Activated CD4-positive, alpha-beta T cell treated with anti-CD3 and anti-CD28 coated beads, Interleukin-2, amount 10 ng/mL, durations not matched to agents 24 days and 14 days (primary cell): Measurements from ENCODE around the gene SMU1. TPM values are rescaled to one million over a fixed set of nuclear protein-coding genes. Genes with fewer than 3 reads are reported as not detected.
A peak's percentile ranks its signal among the peaks of the same experiment; 100 is the strongest.

Experiments
- DNase-seq: peaks from one replicate; pipeline ENCODE4 v3.0.0; 2022
- H3K27ac Mint-ChIP-seq: one replicate; pipeline ENCODE4 v1.8.0; 2022; ENCODE audit warnings: mild to moderate bottlenecking, mixed read lengths
- H3K27me3 Mint-ChIP-seq: one replicate; pipeline ENCODE4 v1.8.0; 2022; ENCODE audit warnings: mixed read lengths
- H3K36me3 Mint-ChIP-seq: one replicate; pipeline ENCODE4 v1.8.0; 2022; ENCODE audit warnings: low read depth, mild to moderate bottlenecking, mixed read lengths
- H3K4me1 Mint-ChIP-seq: one replicate; pipeline ENCODE4 v1.8.0; 2021; ENCODE audit warnings: mixed read lengths
- H3K4me3 Mint-ChIP-seq: one replicate; pipeline ENCODE4 v1.8.0; 2022; ENCODE audit warnings: mild to moderate bottlenecking, moderate library complexity, mixed read lengths
- H3K9me3 Mint-ChIP-seq: one replicate; pipeline ENCODE4 v1.8.0; 2021; ENCODE audit warnings: mixed read lengths
- intact Hi-C: fragments of 100-400 bp; cut with micrococcal nuclease; formaldehyde crosslinking; loops from one replicate; pipeline ENCODE4 v1.15.1; 2023
- total RNA-seq: library from RNA; stranded (reverse); gene quantifications from 2 replicates; pipeline ENCODE4 v1.2.3, GENCODE V29; 2022

SMU1 gene
- 28.6 and 30.2 TPM in 2 replicates for total RNA-seq

GRCh38 chr9:33076046-33077004 lies at the start of gene SMU1:
SMU1 (minus strand) TSS chr9:33076674; CDS start chr9:33076608, 66 bp downstream.
- H3K27ac Mint-ChIP-seq = peak within 1 kb of the TSS; percentile 97
- intact Hi-C loops = loop anchor here (1.0 to 5.0 kb wide), 7 partner anchors 51 to 524 kb away; partner anchors contain the start of genes APTX, B4GALT1, BAG1 and DNAJA1

DNA sequence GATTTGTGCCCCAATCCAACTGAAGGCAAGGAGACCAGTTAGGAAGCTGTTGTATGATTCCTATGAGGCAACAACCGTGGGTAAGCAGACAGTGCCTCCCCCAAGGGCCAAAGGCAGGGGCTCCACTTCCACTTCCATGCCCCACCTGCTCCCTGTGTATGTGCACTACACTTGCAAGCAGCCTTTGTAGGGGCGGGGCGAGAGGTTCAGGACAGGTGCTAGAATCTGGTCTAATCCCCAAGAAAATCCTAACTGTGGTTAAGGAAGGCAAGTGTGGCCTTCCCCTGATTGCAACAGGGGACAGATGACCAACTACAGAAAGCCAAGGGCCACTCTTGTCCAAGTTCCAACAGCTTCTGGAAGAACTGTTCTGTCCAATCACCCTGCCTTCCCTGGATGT lies 49.0 kb upstream of the SMU1 start:
- Mint-ChIP-seq H3K36me3 (peaks cover 52% of the 10 kb centered on the region), H3K27ac (no peak overlapping the region), H3K4me1 (peaks cover 22% of the 10 kb centered on the region), H3K27me3 (no peaks in the 10 kb centered on the region), H3K4me3 (no peak overlapping the region), H3K9me3 (peaks cover 4% of the 10 kb centered on the region)
- intact Hi-C loops = no loop called here
- no peak for DNase-seq

More at GRCh38 chr9:33076046-33077004, at the start of gene SMU1:
- H3K36me3 Mint-ChIP-seq = peaks cover 27% of the 10 kb centered on the region
- peak; percentile 99 for DNase-seq
- H3K4me1 Mint-ChIP-seq = peaks cover 20% of the 10 kb centered on the region
- H3K4me3 Mint-ChIP-seq = peak within 1 kb of the TSS; percentile 98
- H3K27me3 Mint-ChIP-seq = no peaks in the 10 kb centered on the region
- no peaks in the 10 kb centered on the region for H3K9me3 Mint-ChIP-seq

GRCh38 chr9:33124751-33125381 lies 48.4 kb upstream of the SMU1 start:
- peaks cover 20% of the 10 kb centered on the region for H3K4me1 Mint-ChIP-seq
- no peak overlapping the region for H3K27ac Mint-ChIP-seq
- intact Hi-C loops = no loop called here
- peaks cover 53% of the 10 kb centered on the region for H3K36me3 Mint-ChIP-seq
- H3K4me3 Mint-ChIP-seq = no peak overlapping the region
- H3K9me3 Mint-ChIP-seq = peaks cover 4% of the 10 kb centered on the region
- no peak for DNase-seq
- H3K27me3 Mint-ChIP-seq = no peaks in the 10 kb centered on the region

- Mint-ChIP-seq H3K4me3 (no peak overlapping the region), H3K9me3 (peaks cover 4% of the 10 kb centered on the region), H3K27ac (no peak overlapping the region), H3K4me1 (peaks cover 19% of the 10 kb centered on the region), H3K36me3 (peaks cover 49% of the 10 kb centered on the region), H3K27me3 (no peaks in the 10 kb centered on the region)
- DNase-seq = no peak
- intact Hi-C loops = no loop called here
Observed at GRCh38 chr9:33124046-33124445, 47.6 kb upstream of the SMU1 start.

DNA sequence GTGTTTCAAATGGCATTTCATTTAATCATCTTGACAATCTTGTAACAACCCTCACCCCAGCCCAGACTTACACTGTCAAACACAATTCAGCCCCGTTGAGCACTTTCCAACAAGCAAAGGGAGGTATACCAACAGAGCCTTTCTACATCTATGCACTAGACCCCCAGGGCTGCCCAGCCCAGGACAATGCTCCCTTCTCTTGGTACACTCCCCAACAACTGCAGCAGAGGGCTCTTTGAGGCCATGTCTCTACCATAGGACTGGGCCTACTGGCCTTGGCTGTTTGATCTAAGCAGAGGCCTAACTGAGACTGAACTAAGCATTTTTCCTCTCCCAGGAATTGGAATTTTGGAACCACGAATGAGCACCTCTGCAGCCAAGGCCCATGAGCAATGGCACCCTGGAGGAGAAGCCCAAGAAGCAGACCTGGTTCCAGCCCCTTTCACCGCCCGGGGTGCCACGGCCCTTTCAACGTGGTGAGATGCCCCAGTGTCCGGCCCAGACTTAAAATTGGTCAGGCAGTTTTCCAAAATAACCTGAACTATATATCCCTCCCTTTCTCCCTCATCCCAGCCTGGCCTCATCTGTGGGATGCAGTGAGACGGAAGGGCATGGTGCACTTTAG lies 47.0 kb upstream of the SMU1 start:
- Mint-ChIP-seq H3K27me3 (no peaks in the 10 kb centered on the region), H3K36me3 (peaks cover 49% of the 10 kb centered on the region), H3K9me3 (peaks cover 4% of the 10 kb centered on the region), H3K4me3 (no peak overlapping the region), H3K27ac (no peak overlapping the region), H3K4me1 (peaks cover 21% of the 10 kb centered on the region)
- no peak for DNase-seq
- intact Hi-C loops = no loop called here

DNA sequence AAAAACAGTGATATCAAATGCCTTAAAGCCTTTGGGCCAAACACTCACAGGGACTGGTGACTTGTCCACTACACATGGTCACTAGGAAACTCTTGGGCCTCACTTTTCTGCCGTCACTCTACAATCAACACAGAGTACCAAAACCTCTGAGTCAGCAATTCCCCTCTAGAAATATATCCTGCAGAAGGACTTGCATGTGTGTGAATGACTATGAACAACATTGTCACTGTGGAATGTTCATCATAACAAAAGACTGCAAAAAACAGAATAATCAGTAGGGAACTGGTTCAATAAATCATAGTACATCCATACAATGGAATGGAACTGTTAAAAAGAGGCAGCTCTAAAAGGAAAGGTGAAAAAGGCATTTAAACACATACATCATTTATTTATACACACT lies 44.1 kb upstream of the SMU1 start:
- intact Hi-C loops = no loop called here
- H3K4me1 Mint-ChIP-seq = peaks cover 35% of the 10 kb centered on the region
- H3K4me3 Mint-ChIP-seq = no peak overlapping the region
- H3K27me3 Mint-ChIP-seq = no peaks in the 10 kb centered on the region
- H3K9me3 Mint-ChIP-seq = peaks cover 4% of the 10 kb centered on the region
- no peak overlapping the region for H3K27ac Mint-ChIP-seq
- peaks cover 34% of the 10 kb centered on the region for H3K36me3 Mint-ChIP-seq
- no peak for DNase-seq

GRCh38 chr9:33117796-33118195 lies 41.3 kb upstream of the SMU1 start:
- H3K27me3 Mint-ChIP-seq = no peaks in the 10 kb centered on the region
- no peak for DNase-seq
- peak overlapping the region; percentile 2 for H3K27ac Mint-ChIP-seq
- H3K4me3 Mint-ChIP-seq = peak overlapping the region; percentile 10
- H3K4me1 Mint-ChIP-seq = peaks cover 30% of the 10 kb centered on the region
- H3K9me3 Mint-ChIP-seq = peaks cover 4% of the 10 kb centered on the region
- peaks cover 43% of the 10 kb centered on the region for H3K36me3 Mint-ChIP-seq
- intact Hi-C loops = loop anchor here (5.0 kb wide), 1 partner anchor 35 kb away; no protein-coding TSS in a partner anchor

DNA sequence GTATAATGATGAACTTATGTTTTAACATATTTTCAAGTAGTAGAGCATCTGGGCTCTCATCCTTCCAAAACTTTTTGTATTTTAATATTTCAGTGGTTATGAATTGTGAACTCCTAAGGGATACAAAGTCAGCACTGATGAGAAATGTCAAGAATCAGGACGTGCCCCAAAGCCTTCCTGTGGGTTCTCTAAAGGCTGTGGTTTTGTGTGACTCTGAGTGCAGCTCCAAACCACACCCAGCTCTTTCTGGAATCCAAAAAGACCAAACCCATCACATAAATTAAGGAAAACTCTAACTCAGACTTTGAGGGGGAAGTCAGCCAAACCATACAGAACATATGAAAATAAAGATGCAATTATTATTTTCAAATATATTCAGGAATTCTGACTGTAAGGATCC lies 40.8 kb upstream of the SMU1 start:
- Mint-ChIP-seq H3K9me3 (peaks cover 4% of the 10 kb centered on the region), H3K36me3 (peaks cover 47% of the 10 kb centered on the region), H3K27ac (peak overlapping the region; percentile 49), H3K4me1 (peaks cover 30% of the 10 kb centered on the region), H3K27me3 (no peaks in the 10 kb centered on the region), H3K4me3 (peak overlapping the region; percentile 40)
- intact Hi-C loops = loop anchor here (5.0 kb wide), 1 partner anchor 35 kb away; no protein-coding TSS in a partner anchor
- DNase-seq = no peak

GRCh38 chr9:33116860-33117259 lies 40.4 kb upstream of the SMU1 start:
- H3K9me3 Mint-ChIP-seq = peaks cover 2% of the 10 kb centered on the region
- intact Hi-C loops = loop anchor here (5.0 kb wide), 1 partner anchor 35 kb away; no protein-coding TSS in a partner anchor
- peak overlapping the region; percentile 40 for H3K4me3 Mint-ChIP-seq
- peaks cover 27% of the 10 kb centered on the region for H3K4me1 Mint-ChIP-seq
- no peaks in the 10 kb centered on the region for H3K27me3 Mint-ChIP-seq
- peak overlapping the region; percentile 67 for H3K27ac Mint-ChIP-seq
- peaks cover 46% of the 10 kb centered on the region for H3K36me3 Mint-ChIP-seq
- no peak for DNase-seq

DNA sequence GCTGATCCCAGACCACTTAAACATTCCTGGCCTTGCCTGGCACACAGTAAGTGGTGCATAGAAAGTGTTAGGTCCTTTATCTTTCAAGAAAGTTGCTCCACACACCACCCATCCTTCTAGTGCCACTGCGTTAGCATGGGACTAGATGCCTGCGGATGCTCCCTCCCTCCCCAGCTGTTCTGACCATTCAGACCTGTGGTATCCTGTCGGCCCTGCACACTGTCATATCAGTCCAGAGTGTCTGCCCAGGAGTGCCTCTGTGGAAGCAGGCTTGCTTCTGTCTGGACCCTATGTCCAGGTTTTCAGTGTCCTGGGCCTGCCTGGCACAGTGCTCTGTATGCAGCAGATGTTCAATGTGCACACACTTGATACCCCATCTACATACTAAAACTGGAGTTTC lies 38.3 kb upstream of the SMU1 start:
- no peak for DNase-seq
- Mint-ChIP-seq H3K27me3 (no peaks in the 10 kb centered on the region), H3K9me3 (no peaks in the 10 kb centered on the region), H3K36me3 (peaks cover 46% of the 10 kb centered on the region), H3K27ac (no peak overlapping the region), H3K4me3 (no peak overlapping the region), H3K4me1 (peaks cover 29% of the 10 kb centered on the region)
- intact Hi-C loops = loop anchor here (5.0 kb wide), 1 partner anchor 32 kb away; no protein-coding TSS in a partner anchor

- Mint-ChIP-seq H3K27me3 (no peaks in the 10 kb centered on the region), H3K27ac (peak overlapping the region; percentile 52), H3K4me1 (peaks cover 27% of the 10 kb centered on the region), H3K4me3 (no peak overlapping the region), H3K36me3 (peaks cover 47% of the 10 kb centered on the region), H3K9me3 (no peaks in the 10 kb centered on the region)
- DNase-seq = no peak
- intact Hi-C loops = no loop called here
Observed at GRCh38 chr9:33113799-33114547, 37.5 kb upstream of the SMU1 start.

- DNase-seq = no peak
- Mint-ChIP-seq H3K9me3 (no peaks in the 10 kb centered on the region), H3K4me3 (no peak overlapping the region), H3K27ac (peak overlapping the region; percentile 54), H3K27me3 (no peaks in the 10 kb centered on the region), H3K4me1 (peaks cover 15% of the 10 kb centered on the region), H3K36me3 (peaks cover 43% of the 10 kb centered on the region)
- intact Hi-C loops = no loop called here
Observed at GRCh38 chr9:33112094-33112493, 35.6 kb upstream of the SMU1 start.

DNA sequence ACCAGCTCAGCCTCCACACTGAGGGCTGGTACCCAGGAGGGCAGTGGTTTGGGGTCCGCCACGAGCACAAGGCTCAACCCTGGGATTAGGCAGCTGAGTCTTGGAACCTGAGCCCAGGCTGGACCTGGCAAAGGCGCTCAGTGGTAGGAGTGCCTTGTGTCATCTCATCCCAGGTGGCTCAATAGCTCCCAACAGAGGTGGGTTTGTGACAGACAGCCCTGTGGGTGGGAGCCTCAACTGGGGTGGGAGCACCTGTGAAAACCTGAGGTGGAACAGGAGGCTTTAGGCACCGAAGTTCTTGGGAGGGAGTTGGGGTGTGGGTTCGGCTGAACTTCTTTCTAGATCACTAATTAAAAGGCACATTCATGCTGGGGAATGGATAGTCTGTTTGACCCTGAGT lies 35.2 kb upstream of the SMU1 start:
- peaks cover 39% of the 10 kb centered on the region for H3K36me3 Mint-ChIP-seq
- no peaks in the 10 kb centered on the region for H3K27me3 Mint-ChIP-seq
- no peak for DNase-seq
- H3K4me3 Mint-ChIP-seq = no peak overlapping the region
- intact Hi-C loops = no loop called here
- no peak overlapping the region for H3K27ac Mint-ChIP-seq
- peaks cover 11% of the 10 kb centered on the region for H3K4me1 Mint-ChIP-seq
- H3K9me3 Mint-ChIP-seq = no peaks in the 10 kb centered on the region
